GM18870 (cell line): Measurements from ENCODE around the gene PRKD2.
"Not testable (repeated sequence)": the region's sequence is repeated elsewhere in the genome, so short reads cannot be mapped to it uniquely, and the experiment has no call there.

ENCODE experiments used
- ATAC-seq: cut with Tn5 transposase; IDR thresholded peaks from one replicate; pipeline ENCODE4 v1.9.1; 2021; ENCODE audit warnings: moderate library complexity; ENCODE audit not compliant: unreplicated experiment

Gene PRKD2

GRCh38 chr19:46635920-46636761, 80.8 kb downstream of the PRKD2 start, which contains the start of gene GNG8:
TSS of gene GNG8 (minus strand) at chr19:46636202. CDS start at chr19:46634682, 1,520 bp downstream.
- ATAC-seq, result no peak

GRCh38 chr19:46634656-46635218, 82.2 kb downstream of the PRKD2 start:
- no peak for ATAC-seq

- ATAC-seq, result no peak
Observed at GRCh38 chr19:46634045-46634655, 82.8 kb downstream of the PRKD2 start.

- ATAC-seq, result no peak
Observed at GRCh38 chr19:46633130-46633529, 83.8 kb downstream of the PRKD2 start.

- ATAC-seq, result no peak
Observed at GRCh38 chr19:46631481-46631880, 85.4 kb downstream of the PRKD2 start.

GRCh38 chr19:46630586-46631205, 86.2 kb downstream of the PRKD2 start:
- no peak for ATAC-seq

GRCh38 chr19:46629546-46630025, 87.3 kb downstream of the PRKD2 start:
- ATAC-seq, result no peak

GRCh38 chr19:46628970-46629369, 87.9 kb downstream of the PRKD2 start:
- not testable (repeated sequence) for ATAC-seq

- ATAC-seq, result no peak
Observed at GRCh38 chr19:46626446-46626845, 90.5 kb downstream of the PRKD2 start.

- no peak for ATAC-seq
Observed at GRCh38 chr19:46625731-46626130, 91.2 kb downstream of the PRKD2 start.

GRCh38 chr19:46624958-46625661, 91.8 kb downstream of the PRKD2 start, which contains the start of gene PTGIR:
TSS of gene PTGIR (minus strand) at chr19:46625089. CDS start at chr19:46624225, 864 bp downstream.
- no peak for ATAC-seq
